OCI-LY3 (cell line): ENCODE data around the gene BAZ1A.

Source experiments
- H2AFZ ChIP-seq: fragments of 200-600, 300-600 bp; shearing (Covaris generic); 2 replicates; pipeline ENCODE4 v1.6.0; 2014; ENCODE audit warnings: antibody characterized with exemption, low read depth, low read length
- H3K27ac ChIP-seq: fragments of 200-600, 300-600 bp; sonication (generic); 2 replicates; pipeline ENCODE4 v1.5.1; 2014; ENCODE audit warnings: mild to moderate bottlenecking, low read length, moderate library complexity, mixed read lengths
- H3K27me3 ChIP-seq: fragments of 200-600, 300-600 bp; sonication (generic); 2 replicates; pipeline ENCODE4 v1.6.1; 2014; ENCODE audit warnings: low read depth, low read length, mixed read lengths
- H3K36me3 ChIP-seq: fragments of 200-600, 300-600 bp; sonication (generic); replicated peaks from 2 replicates; pipeline ENCODE3; 2014; ENCODE audit warnings: low read depth, low read length, mixed read lengths
- H3K4me1 ChIP-seq: fragments of 300-600, 200-600 bp; sonication (generic); 2 replicates; pipeline ENCODE4 v1.6.1; 2014; ENCODE audit warnings: low read length, mixed read lengths
- H3K4me2 ChIP-seq: fragments of 200-600, 300-600 bp; sonication (generic); 2 replicates; pipeline ENCODE4 v1.6.1; 2014; ENCODE audit warnings: low read length, mixed read lengths
- H3K4me3 ChIP-seq: fragments of 300-600, 200-600 bp; sonication (generic); 2 replicates; pipeline ENCODE4 v1.5.1; 2014; ENCODE audit warnings: antibody characterized with exemption, mild to moderate bottlenecking, low read length, moderate library complexity
- H3K79me2 ChIP-seq: fragments of 300-600, 200-600 bp; shearing (Covaris generic); 2 replicates; pipeline ENCODE4 v1.6.1; 2014; ENCODE audit warnings: mild to moderate bottlenecking, low read length, mixed read lengths
- H3K9ac ChIP-seq: fragments of 300-600, 200-600 bp; shearing (Covaris generic); 2 replicates; pipeline ENCODE4 v1.6.0; 2014; ENCODE audit warnings: mild to moderate bottlenecking, low read length, moderate library complexity
- H3K9me3 ChIP-seq: fragments of 200-600, 300-600 bp; shearing (Covaris generic); 2 replicates; pipeline ENCODE4 v1.6.1; 2014; ENCODE audit warnings: low read length, mixed read lengths; ENCODE audit not compliant: insufficient read depth
- H4K20me1 ChIP-seq: fragments of 200-600, 300-600 bp; sonication (generic); 2 replicates; pipeline ENCODE4 v1.6.1; 2016; ENCODE audit warnings: low read length, mixed read lengths; ENCODE audit not compliant: insufficient read depth
- EZH2phosphoT487 ChIP-seq: fragments of 200-600 bp; shearing (Covaris generic); IDR thresholded peaks from 2 replicates; pipeline ENCODE4 v1.6.1; 2018; ENCODE audit warnings: antibody characterized with exemption, mixed run types, low read depth
- TF ChIP-seq, protein P1 (sequence below): fragments of 200-600, 300-600 bp; sonication (generic); IDR thresholded peaks from 2 replicates; pipeline ENCODE4 v1.5.1; 2014; ENCODE audit warnings: antibody characterized with exemption, low read length, low read depth

BAZ1A gene

DNA sequence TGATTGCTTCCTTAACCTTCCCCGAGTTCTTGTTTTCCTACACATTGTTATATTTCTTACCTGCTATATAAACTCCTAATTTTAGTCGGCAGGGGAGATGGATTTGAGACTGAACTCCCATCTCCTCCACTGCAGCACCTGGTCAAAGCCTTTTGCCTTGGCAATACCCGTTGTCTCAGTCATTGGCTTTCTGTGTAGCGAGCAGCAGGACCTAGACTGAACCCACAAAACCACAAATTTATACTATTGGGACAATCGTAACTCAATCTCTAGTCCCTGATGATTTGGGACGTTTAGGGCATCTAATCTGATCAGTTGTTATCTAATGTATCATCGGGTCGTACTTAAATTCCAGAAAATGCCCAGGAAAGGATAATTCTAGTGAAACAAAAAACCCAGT, 37.8 kb upstream of the BAZ1A start:
- Histone ChIP-seq H2AFZ (peak overlapping the region; percentile 37; the same call in 1 of the 2 replicates), H3K9me3 (no peaks in the 10 kb centered on the region), H3K4me1 (peaks cover 18% of the 10 kb centered on the region), H3K79me2 (no peaks in the 10 kb centered on the region), H3K27ac (no peak overlapping the region), H3K4me2 (peak overlapping the region; percentile 76), H3K36me3 (no peaks in the 10 kb centered on the region), H3K27me3 (peaks cover 15% of the 10 kb centered on the region; the same call in 1 of the 2 replicates), H4K20me1 (no peaks in the 10 kb centered on the region), H3K9ac (no peak overlapping the region), H3K4me3 (peak overlapping the region; percentile 61)
- TF ChIP-seq, protein P1, sequence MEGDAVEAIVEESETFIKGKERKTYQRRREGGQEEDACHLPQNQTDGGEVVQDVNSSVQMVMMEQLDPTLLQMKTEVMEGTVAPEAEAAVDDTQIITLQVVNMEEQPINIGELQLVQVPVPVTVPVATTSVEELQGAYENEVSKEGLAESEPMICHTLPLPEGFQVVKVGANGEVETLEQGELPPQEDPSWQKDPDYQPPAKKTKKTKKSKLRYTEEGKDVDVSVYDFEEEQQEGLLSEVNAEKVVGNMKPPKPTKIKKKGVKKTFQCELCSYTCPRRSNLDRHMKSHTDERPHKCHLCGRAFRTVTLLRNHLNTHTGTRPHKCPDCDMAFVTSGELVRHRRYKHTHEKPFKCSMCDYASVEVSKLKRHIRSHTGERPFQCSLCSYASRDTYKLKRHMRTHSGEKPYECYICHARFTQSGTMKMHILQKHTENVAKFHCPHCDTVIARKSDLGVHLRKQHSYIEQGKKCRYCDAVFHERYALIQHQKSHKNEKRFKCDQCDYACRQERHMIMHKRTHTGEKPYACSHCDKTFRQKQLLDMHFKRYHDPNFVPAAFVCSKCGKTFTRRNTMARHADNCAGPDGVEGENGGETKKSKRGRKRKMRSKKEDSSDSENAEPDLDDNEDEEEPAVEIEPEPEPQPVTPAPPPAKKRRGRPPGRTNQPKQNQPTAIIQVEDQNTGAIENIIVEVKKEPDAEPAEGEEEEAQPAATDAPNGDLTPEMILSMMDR: no peak
- no peak for TF ChIP-seq EZH2phosphoT487

DNA sequence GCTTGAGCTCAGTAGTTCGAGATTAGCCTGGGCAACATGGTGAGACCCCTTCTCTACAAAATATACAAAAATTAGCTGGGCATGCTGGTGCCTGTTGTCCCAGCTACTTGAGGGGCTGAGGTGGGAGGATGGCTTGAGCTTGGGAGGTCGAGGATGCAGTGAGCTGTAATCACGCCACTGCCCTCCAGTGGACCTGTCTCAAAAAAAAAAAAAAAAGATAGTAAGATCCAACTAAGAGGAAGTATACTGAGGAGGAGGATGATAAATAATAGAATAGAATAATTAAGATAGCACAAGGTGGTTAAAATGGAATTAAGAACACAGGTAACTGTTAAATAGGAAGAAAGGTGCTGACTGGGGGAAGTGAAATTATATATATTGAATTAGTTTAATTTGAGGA, 37.0 kb upstream of the BAZ1A start:
- Histone ChIP-seq H3K4me2 (peak overlapping the region; percentile 76), H2AFZ (no peak overlapping the region), H3K4me1 (peaks cover 18% of the 10 kb centered on the region), H3K9ac (no peak overlapping the region), H3K79me2 (no peaks in the 10 kb centered on the region), H3K9me3 (no peaks in the 10 kb centered on the region), H4K20me1 (no peaks in the 10 kb centered on the region), H3K27me3 (peaks cover 15% of the 10 kb centered on the region; the same call in 1 of the 2 replicates), H3K27ac (no peak overlapping the region), H3K4me3 (peak overlapping the region; percentile 61), H3K36me3 (no peaks in the 10 kb centered on the region)
- TF ChIP-seq, protein P1: peak; percentile 39
- no peak for TF ChIP-seq EZH2phosphoT487

- Histone ChIP-seq H3K79me2 (no peaks in the 10 kb centered on the region), H3K4me3 (0 out of 2 replicates have a peak overlapping the region, but pooled peaks have one; percentile 61), H3K9me3 (no peaks in the 10 kb centered on the region), H3K27me3 (peaks cover 15% of the 10 kb centered on the region; the same call in 1 of the 2 replicates), H4K20me1 (no peaks in the 10 kb centered on the region), H2AFZ (no peak overlapping the region), H3K36me3 (no peaks in the 10 kb centered on the region), H3K9ac (no peak overlapping the region), H3K4me2 (peak overlapping the region; percentile 76), H3K4me1 (peaks cover 18% of the 10 kb centered on the region), H3K27ac (no peak overlapping the region)
- TF ChIP-seq EZH2phosphoT487: no peak
- TF ChIP-seq, protein P1: no peak
These were observed 36.3 kb upstream of the BAZ1A start for GRCh38 chr14:34911209-34912150.

DNA sequence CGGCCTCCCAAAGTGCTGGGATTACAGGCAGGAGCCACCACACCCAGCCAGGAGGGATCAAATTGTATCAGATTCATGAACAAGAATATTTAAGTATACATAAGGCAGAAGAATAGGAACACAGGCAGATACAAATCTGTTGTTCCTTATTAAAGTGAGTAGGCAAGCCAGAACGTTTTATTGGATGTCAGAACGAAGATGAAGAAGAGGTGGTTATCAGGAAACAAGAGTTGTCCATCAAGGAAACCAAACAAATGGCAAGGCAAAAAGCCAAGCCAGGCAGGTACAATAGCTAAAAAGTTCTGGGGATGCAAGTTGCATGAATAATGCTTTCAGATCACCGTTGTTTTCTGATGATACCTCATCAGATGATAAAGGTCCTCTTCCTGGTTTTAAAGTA, 31.1 kb upstream of the BAZ1A start:
- H3K9ac ChIP-seq: no peak overlapping the region
- H3K9me3 ChIP-seq: no peaks in the 10 kb centered on the region
- no peak overlapping the region for H3K4me3 ChIP-seq
- TF ChIP-seq EZH2phosphoT487: no peak
- TF ChIP-seq, protein P1: no peak
- 0 out of 2 replicates have a peak, but pooled peaks cover 3% of the 10 kb centered on the region for H3K27me3 ChIP-seq
- no peaks in the 10 kb centered on the region for H3K4me1 ChIP-seq
- no peaks in the 10 kb centered on the region for H3K79me2 ChIP-seq
- no peak overlapping the region for H3K27ac ChIP-seq
- no peaks in the 10 kb centered on the region for H3K36me3 ChIP-seq
- H2AFZ ChIP-seq: no peak overlapping the region
- H3K4me2 ChIP-seq: no peak overlapping the region
- H4K20me1 ChIP-seq: no peaks in the 10 kb centered on the region
